Activated T-helper 1 cell treated with Interleukin-2 at 50 U/mL for 16 hours (primary cell): ENCODE results near the gene SPATA31A6.
"Not testable (repeated sequence)": the region's sequence is repeated elsewhere in the genome, so short reads cannot be mapped to it uniquely, and the experiment has no call there.

Experiments used
- DNase-seq: peaks from one replicate; pipeline ENCODE4 v3.0.0-alpha.2; 2020; ENCODE audit warnings: low read depth

Gene SPATA31A6

DNA sequence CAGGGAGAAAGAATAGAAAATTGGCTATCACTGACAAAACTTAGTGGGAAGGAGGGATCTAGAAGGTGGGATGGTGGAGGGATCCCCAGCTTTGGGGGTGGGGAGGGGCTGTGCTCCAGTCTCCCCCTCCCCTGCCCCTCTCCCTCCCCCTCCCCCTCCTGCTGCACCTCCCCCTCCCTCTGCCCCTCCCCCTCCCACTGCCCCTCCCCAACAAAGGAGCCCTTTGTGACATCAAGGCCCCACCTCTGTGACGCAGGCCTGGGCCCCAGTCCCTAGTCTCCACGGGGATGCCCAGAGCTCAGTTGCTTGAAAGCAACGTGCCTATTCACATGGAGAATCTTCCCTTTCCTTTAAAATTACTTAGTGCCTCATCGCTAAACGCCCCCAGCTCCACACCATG is at the start of gene SPATA31A6:
SPATA31A6 (plus strand) TSS at position 301 of the 400 bp plus-strand sequence; CDS start at position 330, 29 bp downstream.
- DNase-seq = not testable (repeated sequence)

DNA sequence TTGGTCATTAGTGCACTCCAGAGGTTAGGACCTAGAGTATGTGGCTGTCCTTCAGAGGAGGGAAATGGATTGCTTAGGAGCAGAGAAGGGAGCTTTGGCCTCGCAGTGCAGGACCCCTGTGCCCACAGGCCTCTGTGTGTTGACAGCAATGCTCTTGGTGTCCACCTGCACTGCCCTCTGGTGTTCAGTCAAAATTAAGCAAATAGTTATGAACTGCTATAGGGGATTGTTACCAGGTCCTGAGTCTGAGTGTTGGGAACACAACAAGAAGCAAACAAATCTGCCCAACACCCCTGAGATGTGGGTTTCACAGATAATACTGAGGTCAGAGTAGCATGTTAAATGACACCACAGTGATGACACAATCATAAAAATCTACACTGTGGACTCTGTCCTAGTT is 23.2 kb upstream of the SPATA31A6 start:
- DNase-seq = not testable (repeated sequence)

- DNase-seq = not testable (repeated sequence)
Measured at GRCh38 chr9:42219861-42220260, 36.4 kb downstream of the SPATA31A6 start.

DNA sequence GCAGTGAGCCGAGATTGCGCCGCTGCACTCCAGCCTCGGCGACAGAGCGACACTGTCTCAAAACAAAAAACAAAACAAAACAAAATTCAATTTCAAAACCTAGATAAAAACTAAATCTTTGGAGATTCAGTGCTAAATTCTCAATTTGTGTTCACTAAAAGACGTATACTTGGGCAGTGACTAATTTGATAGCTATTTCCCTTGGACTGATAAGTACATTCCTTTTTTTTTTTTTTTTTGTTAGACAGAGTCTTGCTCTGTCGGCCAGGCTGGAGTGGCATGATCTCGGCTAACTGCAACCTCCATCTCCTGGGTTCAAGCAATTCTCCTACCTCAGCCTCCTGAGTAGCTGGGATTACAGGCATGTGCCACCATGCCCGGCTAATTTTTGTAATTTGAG is 39.8 kb downstream of the SPATA31A6 start:
- DNase-seq = not testable (repeated sequence)

DNA sequence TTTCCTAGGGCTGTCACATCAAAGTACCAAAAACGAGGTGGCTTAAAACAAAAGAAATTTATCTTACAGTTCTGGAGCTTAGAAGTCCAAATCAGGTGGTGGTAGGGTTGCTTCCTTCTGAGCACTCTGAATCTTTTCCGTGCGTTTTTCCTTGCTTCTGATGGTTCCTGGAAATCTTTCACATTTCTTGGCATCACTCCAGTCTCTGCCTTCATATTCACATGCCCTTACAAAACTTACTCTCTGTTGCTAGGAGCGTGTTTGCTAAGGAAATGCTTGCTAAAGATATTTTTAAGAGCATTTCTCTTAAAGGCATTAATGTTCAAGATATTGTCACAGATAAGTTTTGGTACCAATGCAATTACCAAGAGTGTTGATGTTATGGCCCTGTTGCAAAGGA is 49.6 kb downstream of the SPATA31A6 start:
- not testable (repeated sequence) for DNase-seq

- not testable (repeated sequence) for DNase-seq
Measured at GRCh38 chr9:42234610-42235009, 51.2 kb downstream of the SPATA31A6 start.

- not testable (repeated sequence) for DNase-seq
Measured at GRCh38 chr9:42235352-42235991, 52.0 kb downstream of the SPATA31A6 start.

DNA sequence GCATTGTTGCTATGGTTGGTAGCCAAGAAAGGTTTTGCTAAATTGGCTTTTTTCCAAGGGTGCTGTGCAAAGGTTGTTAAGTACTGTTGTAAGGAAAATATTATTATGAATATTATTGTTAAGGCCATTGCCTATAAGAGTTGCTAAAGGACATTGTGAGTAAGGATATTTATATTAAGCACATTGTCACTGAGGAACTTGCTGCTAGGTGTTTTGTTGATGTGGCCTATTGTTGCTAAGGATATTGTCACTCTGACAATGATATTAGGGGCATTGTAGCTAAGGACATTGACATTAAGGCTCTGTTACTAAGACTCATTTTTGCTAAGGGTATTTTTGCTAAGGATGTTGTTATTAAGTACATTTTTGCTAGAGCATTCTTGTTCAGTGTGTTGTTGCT is 52.6 kb downstream of the SPATA31A6 start:
- not testable (repeated sequence) for DNase-seq

- DNase-seq = not testable (repeated sequence)
Measured at GRCh38 chr9:42237381-42237780, 53.9 kb downstream of the SPATA31A6 start.

GRCh38 chr9:42238862-42239261 is 55.4 kb downstream of the SPATA31A6 start:
- not testable (repeated sequence) for DNase-seq
